Mucosa of stomach (tissue), 1 donor: Measurements from ENCODE around the gene NPSR1.
"Not testable (repeated sequence)": the region's sequence is repeated elsewhere in the genome, so short reads cannot be mapped to it uniquely, and the experiment has no call there.

Experiments used
- H3K27me3 ChIP-seq: one replicate; pipeline ENCODE4 v1.7.0; 2013; ENCODE audit warnings: mild to moderate bottlenecking, low read length; ENCODE audit not compliant: control insufficient read depth, insufficient read depth
- H3K36me3 ChIP-seq: one replicate; pipeline ENCODE4 v1.7.0; 2013; ENCODE audit warnings: low read length; ENCODE audit not compliant: control insufficient read depth, insufficient read depth
- H3K4me1 ChIP-seq: one replicate; pipeline ENCODE4 v1.7.0; 2013; ENCODE audit warnings: mild to moderate bottlenecking, low read length; ENCODE audit not compliant: control insufficient read depth, insufficient read depth
- H3K4me3 ChIP-seq: one replicate; pipeline ENCODE4 v1.7.0; 2013; ENCODE audit warnings: low read length
- H3K9ac ChIP-seq: one replicate; pipeline ENCODE4 v1.7.0; 2013; ENCODE audit warnings: mild to moderate bottlenecking, low read length, moderate library complexity
- H3K9me3 ChIP-seq: one replicate; pipeline ENCODE4 v1.7.0; 2013; ENCODE audit warnings: mild to moderate bottlenecking, low read length, moderate library complexity; ENCODE audit not compliant: control insufficient read depth
- donor health status: Pancreatic carcinoma.

Gene NPSR1

GRCh38 chr7:34657632-34658268, at the start of gene NPSR1:
Gene NPSR1 (plus strand): TSS chr7:34658218. CDS start chr7:34658413, 195 bp downstream.
- Histone ChIP-seq H3K4me3 (no peak within 1 kb of the TSS), H3K27me3 (no peaks in the 10 kb centered on the region), H3K4me1 (no peaks in the 10 kb centered on the region), H3K9me3 (no peaks in the 10 kb centered on the region), H3K9ac (no peak within 1 kb of the TSS), H3K36me3 (no peaks in the 10 kb centered on the region)

DNA sequence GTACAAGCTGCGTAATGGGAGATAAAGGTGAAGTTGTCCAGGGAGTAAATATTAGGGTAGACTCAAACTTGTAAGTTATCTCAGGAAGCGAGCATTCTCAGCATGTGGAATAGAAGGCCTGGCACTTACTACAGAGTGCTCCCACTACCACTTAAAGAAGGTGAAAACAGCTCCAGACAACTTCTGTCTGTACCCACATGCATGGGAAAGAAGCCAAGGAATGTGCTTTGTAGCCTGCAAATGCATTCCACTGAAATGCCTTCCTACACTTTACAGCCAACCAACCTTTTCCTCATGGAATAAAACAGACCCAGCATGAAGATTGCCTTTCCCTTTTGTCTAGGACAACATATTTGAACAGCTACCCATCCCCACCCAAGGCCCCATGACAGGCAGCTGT, 45.4 kb upstream of the NPSR1 start:
- Histone ChIP-seq H3K4me3 (no peak overlapping the region), H3K4me1 (no peaks in the 10 kb centered on the region), H3K9me3 (no peaks in the 10 kb centered on the region), H3K27me3 (no peaks in the 10 kb centered on the region), H3K9ac (no peak overlapping the region), H3K36me3 (no peaks in the 10 kb centered on the region)

DNA sequence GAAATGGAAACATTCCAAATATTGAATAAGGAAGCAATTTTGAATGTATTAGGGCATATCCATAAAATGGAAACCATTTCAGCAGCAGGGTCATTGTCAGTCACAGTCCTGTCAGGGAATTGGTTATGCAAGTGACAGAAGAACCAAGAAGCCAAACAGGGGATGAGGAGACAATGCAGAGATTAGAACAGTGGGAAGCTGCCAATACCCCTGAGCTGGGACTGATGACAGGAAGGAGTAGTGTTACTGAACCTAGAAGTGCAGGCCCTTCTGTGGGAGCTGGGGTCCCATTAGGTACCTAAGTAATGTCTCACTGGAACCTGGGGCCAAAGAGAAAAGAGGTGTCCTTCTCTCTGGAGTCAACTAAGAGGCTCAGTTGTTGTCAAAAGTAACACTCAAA, 37.6 kb upstream of the NPSR1 start:
- H3K9ac ChIP-seq = no peak overlapping the region
- H3K4me1 ChIP-seq = no peaks in the 10 kb centered on the region
- H3K4me3 ChIP-seq = no peak overlapping the region
- no peaks in the 10 kb centered on the region for H3K36me3 ChIP-seq
- H3K9me3 ChIP-seq = no peaks in the 10 kb centered on the region
- no peaks in the 10 kb centered on the region for H3K27me3 ChIP-seq

GRCh38 chr7:34622182-34622581, 35.8 kb upstream of the NPSR1 start:
- H3K9me3 ChIP-seq = no peaks in the 10 kb centered on the region
- H3K27me3 ChIP-seq = no peaks in the 10 kb centered on the region
- H3K9ac ChIP-seq = no peak overlapping the region
- no peaks in the 10 kb centered on the region for H3K36me3 ChIP-seq
- no peak overlapping the region for H3K4me3 ChIP-seq
- no peaks in the 10 kb centered on the region for H3K4me1 ChIP-seq

GRCh38 chr7:34622771-34623250, 35.2 kb upstream of the NPSR1 start:
- Histone ChIP-seq H3K4me1 (no peaks in the 10 kb centered on the region), H3K27me3 (no peaks in the 10 kb centered on the region), H3K4me3 (no peak overlapping the region), H3K9ac (no peak overlapping the region), H3K36me3 (no peaks in the 10 kb centered on the region), H3K9me3 (no peaks in the 10 kb centered on the region)

GRCh38 chr7:34628618-34629017, 29.4 kb upstream of the NPSR1 start:
- H3K27me3 ChIP-seq, H3K4me3 ChIP-seq, H3K9me3 ChIP-seq, H3K4me1 ChIP-seq, H3K36me3 ChIP-seq, H3K9ac ChIP-seq: not testable (repeated sequence)

DNA sequence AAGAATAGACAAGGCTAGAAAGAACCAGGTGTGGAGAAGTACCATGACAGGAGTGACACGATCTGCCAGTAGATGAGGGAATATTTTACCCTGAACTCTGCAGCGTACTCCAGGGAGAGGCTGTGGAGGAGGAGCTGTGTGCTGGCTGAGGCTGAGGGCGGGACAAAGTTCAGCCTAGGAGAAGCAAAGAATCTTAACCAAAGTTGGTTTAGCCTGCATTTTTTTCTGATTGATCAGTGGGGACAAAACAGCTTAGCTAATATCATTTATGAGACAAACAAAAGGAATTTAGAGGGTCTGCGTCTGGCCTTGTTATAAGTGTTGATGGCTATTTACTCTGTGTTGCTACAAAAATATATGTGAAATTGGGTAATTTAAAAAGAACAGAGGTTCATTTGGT, 5.2 kb upstream of the NPSR1 start:
- H3K27me3 ChIP-seq = no peaks in the 10 kb centered on the region
- H3K4me3 ChIP-seq = no peak overlapping the region
- no peaks in the 10 kb centered on the region for H3K9me3 ChIP-seq
- H3K9ac ChIP-seq = no peak overlapping the region
- H3K36me3 ChIP-seq = no peaks in the 10 kb centered on the region
- H3K4me1 ChIP-seq = no peaks in the 10 kb centered on the region

- H3K36me3 ChIP-seq = no peaks in the 10 kb centered on the region
- H3K9ac ChIP-seq = no peak overlapping the region
- no peaks in the 10 kb centered on the region for H3K27me3 ChIP-seq
- H3K4me3 ChIP-seq = no peak overlapping the region
- no peaks in the 10 kb centered on the region for H3K9me3 ChIP-seq
- no peaks in the 10 kb centered on the region for H3K4me1 ChIP-seq
Observed at GRCh38 chr7:34653787-34654186, 4.2 kb upstream of the NPSR1 start.

GRCh38 chr7:34655384-34655783, 2.6 kb upstream of the NPSR1 start:
- no peak overlapping the region for H3K9ac ChIP-seq
- H3K4me1 ChIP-seq = no peaks in the 10 kb centered on the region
- no peaks in the 10 kb centered on the region for H3K9me3 ChIP-seq
- no peak overlapping the region for H3K4me3 ChIP-seq
- no peaks in the 10 kb centered on the region for H3K36me3 ChIP-seq
- no peaks in the 10 kb centered on the region for H3K27me3 ChIP-seq

- H3K36me3 ChIP-seq = no peaks in the 10 kb centered on the region
- no peak overlapping the region for H3K4me3 ChIP-seq
- no peaks in the 10 kb centered on the region for H3K4me1 ChIP-seq
- no peaks in the 10 kb centered on the region for H3K27me3 ChIP-seq
- no peak overlapping the region for H3K9ac ChIP-seq
- no peaks in the 10 kb centered on the region for H3K9me3 ChIP-seq
Observed at GRCh38 chr7:34656041-34656440, 2.0 kb upstream of the NPSR1 start.

GRCh38 chr7:34659472-34660075, 1.6 kb downstream of the NPSR1 start:
- no peaks in the 10 kb centered on the region for H3K9me3 ChIP-seq
- H3K27me3 ChIP-seq = no peaks in the 10 kb centered on the region
- H3K4me3 ChIP-seq = no peak overlapping the region
- no peaks in the 10 kb centered on the region for H3K4me1 ChIP-seq
- no peak overlapping the region for H3K9ac ChIP-seq
- H3K36me3 ChIP-seq = no peaks in the 10 kb centered on the region

DNA sequence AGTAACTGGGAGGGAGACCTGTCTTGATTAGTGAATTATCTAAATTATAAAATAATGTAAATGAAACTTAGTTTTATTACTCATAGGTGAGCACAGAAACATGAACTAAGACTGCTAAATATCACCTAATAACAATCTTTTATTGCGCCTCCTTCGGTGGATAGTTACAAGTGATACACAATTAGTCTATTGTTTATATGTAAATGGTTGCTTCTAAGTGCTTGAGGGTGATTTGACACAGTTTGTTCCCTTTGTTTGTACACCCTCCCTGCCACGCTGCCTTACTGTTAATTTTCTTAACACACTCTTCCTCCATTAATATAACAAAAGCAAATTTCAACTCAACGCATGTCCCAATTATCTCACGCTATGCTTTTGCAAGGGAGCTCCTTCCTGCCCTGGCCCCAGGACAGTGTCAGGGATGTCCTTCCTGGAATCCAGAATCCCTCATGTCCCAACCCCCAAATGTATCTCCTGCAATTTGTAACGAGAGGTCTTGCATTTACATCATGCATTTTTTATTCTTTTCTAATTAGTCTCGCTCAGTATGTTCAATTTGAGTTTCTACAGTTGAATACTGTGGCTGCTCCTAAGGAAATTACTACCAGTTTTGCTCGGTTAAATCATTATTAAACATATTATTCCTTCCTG, 4.2 kb downstream of the NPSR1 start:
- H3K9ac ChIP-seq = no peak overlapping the region
- no peaks in the 10 kb centered on the region for H3K36me3 ChIP-seq

More for the DNA sequence above, 4.2 kb downstream of the NPSR1 start:
- no peak overlapping the region for H3K4me3 ChIP-seq
- H3K27me3 ChIP-seq = no peaks in the 10 kb centered on the region
- no peaks in the 10 kb centered on the region for H3K9me3 ChIP-seq
- H3K4me1 ChIP-seq = no peaks in the 10 kb centered on the region
